RWPE2 (cell line): ENCODE results near the gene BBS1.

Experiments used
- ATAC-seq: fragments of 200-7000 bp; cut with Tn5 transposase; 3 replicates; pipeline ENCODE4 v1.9.1; 2021; ENCODE audit warnings: low read depth
- DNase-seq: peaks from one replicate; pipeline ENCODE4 v3.0.0-alpha.2; 2020; ENCODE audit warnings: low spot score
- H3K27ac ChIP-seq: fragments of 450-650 bp; 2 replicates; pipeline ENCODE4 v1.5.1; 2017; ENCODE audit warnings: mild to moderate bottlenecking; ENCODE audit not compliant: poor library complexity, severe bottlenecking
- H3K27me3 ChIP-seq: fragments of 250-450 bp; sonication (Bioruptor Pico); 2 replicates; pipeline ENCODE4 v1.5.1; 2021; ENCODE audit warnings: mild to moderate bottlenecking, moderate library complexity; ENCODE audit not compliant: insufficient read depth, poor library complexity, severe bottlenecking
- H3K36me3 ChIP-seq: fragments of 250-450 bp; sonication (Bioruptor Pico); 2 replicates; pipeline ENCODE4 v1.5.1; 2020; ENCODE audit warnings: low read depth, mild to moderate bottlenecking, moderate library complexity
- H3K4me1 ChIP-seq: fragments of 250-450 bp; sonication (Bioruptor Pico); 2 replicates; pipeline ENCODE4 v1.5.1; 2021; ENCODE audit warnings: mild to moderate bottlenecking, moderate library complexity; ENCODE audit not compliant: insufficient read depth, poor library complexity, severe bottlenecking
- H3K4me3 ChIP-seq: fragments of 250-450 bp; sonication (Bioruptor Pico); 2 replicates; pipeline ENCODE4 v1.5.1; 2021; ENCODE audit warnings: mild to moderate bottlenecking, moderate library complexity; ENCODE audit not compliant: severe bottlenecking
- H3K9me3 ChIP-seq: fragments of 250-450 bp; sonication (Bioruptor Pico); 2 replicates; pipeline ENCODE4 v1.5.1; 2021; ENCODE audit warnings: mild to moderate bottlenecking, moderate library complexity; ENCODE audit not compliant: severe bottlenecking
- CTCF ChIP-seq: fragments of 450-650 bp; IDR thresholded peaks from one replicate; pipeline ENCODE4 v1.5.1; 2017; ENCODE audit warnings: mild to moderate bottlenecking, moderate library complexity; ENCODE audit not compliant: poor library complexity, severe bottlenecking

Gene BBS1

GRCh38 chr11:66547662-66548009 lies 37.2 kb downstream of the BBS1 start:
- Histone ChIP-seq H3K27me3 (no peaks in the 10 kb centered on the region), H3K4me3 (no peak overlapping the region), H3K9me3 (no peaks in the 10 kb centered on the region), H3K36me3 (no peaks in the 10 kb centered on the region), H3K27ac (no peak overlapping the region), H3K4me1 (no peaks in the 10 kb centered on the region)
- ATAC-seq (no peak), DNase-seq (no peak)
- no peak for TF ChIP-seq CTCF

- Histone ChIP-seq H3K4me1 (no peaks in the 10 kb centered on the region), H3K36me3 (no peaks in the 10 kb centered on the region), H3K27ac (no peak overlapping the region), H3K9me3 (no peaks in the 10 kb centered on the region), H3K4me3 (no peak overlapping the region), H3K27me3 (no peaks in the 10 kb centered on the region)
- TF ChIP-seq CTCF = no peak
- DNase-seq (no peak), ATAC-seq (no peak)
Measured at GRCh38 chr11:66548041-66548440, 37.6 kb downstream of the BBS1 start.

GRCh38 chr11:66548774-66549630 lies 38.6 kb downstream of the BBS1 start:
- no peak for TF ChIP-seq CTCF
- H3K4me3 ChIP-seq = no peak overlapping the region

DNA sequence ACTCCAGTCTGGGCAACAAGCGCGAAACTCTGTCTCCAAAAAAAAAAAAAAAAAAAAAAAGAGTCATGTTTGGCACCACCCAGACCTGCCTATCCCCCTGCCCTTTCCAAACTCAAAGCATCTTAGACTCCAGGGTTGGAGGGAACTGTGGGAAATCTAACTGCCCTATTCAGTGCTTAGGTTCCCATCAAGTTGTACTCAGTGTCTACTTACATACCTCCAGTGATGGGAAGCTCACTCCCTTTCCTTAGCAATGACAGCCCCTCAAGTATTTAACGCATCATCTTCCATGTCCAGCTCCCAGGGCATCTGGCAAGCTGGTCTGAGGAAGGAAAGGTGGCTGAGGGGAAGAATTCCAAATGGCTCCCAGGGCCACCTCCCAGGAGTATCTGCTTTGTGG lies 39.3 kb downstream of the BBS1 start:
- no peak for TF ChIP-seq CTCF
- H3K4me1 ChIP-seq = no peaks in the 10 kb centered on the region
- H3K9me3 ChIP-seq = no peaks in the 10 kb centered on the region
- no peak for DNase-seq
- ATAC-seq = no peak
- no peaks in the 10 kb centered on the region for H3K27me3 ChIP-seq
- H3K27ac ChIP-seq = no peak overlapping the region
- no peaks in the 10 kb centered on the region for H3K36me3 ChIP-seq
- H3K4me3 ChIP-seq = no peak overlapping the region

More at GRCh38 chr11:66548774-66549630, 38.6 kb downstream of the BBS1 start:
- no peaks in the 10 kb centered on the region for H3K9me3 ChIP-seq
- ATAC-seq (no peak), DNase-seq (no peak)
- no peaks in the 10 kb centered on the region for H3K4me1 ChIP-seq
- no peaks in the 10 kb centered on the region for H3K36me3 ChIP-seq
- H3K27me3 ChIP-seq = no peaks in the 10 kb centered on the region
- no peak overlapping the region for H3K27ac ChIP-seq

GRCh38 chr11:66550887-66551286 lies 40.5 kb downstream of the BBS1 start:
- ATAC-seq = no peak
- no peak for TF ChIP-seq CTCF
- no peak overlapping the region for H3K4me3 ChIP-seq
- no peaks in the 10 kb centered on the region for H3K9me3 ChIP-seq
- H3K27ac ChIP-seq = no peak overlapping the region
- DNase-seq = no peak
- H3K36me3 ChIP-seq = no peaks in the 10 kb centered on the region
- no peaks in the 10 kb centered on the region for H3K4me1 ChIP-seq
- no peaks in the 10 kb centered on the region for H3K27me3 ChIP-seq
